ENCODE data around the gene DES.

Gene DES

GRCh38 chr2:219438453-219438852 is 20.3 kb downstream of the DES start:
- no peak for DNase-seq (ENCODE audit: low read depth in 3 of 3)

GRCh38 chr2:219439506-219439905 is 21.3 kb downstream of the DES start:
- DNase-seq (ENCODE audit: low read depth in 3 of 3), result no peak

- no peak for DNase-seq (ENCODE audit: low read depth in 3 of 3)
Measured at GRCh38 chr2:219440388-219441256, 22.4 kb downstream of the DES start.

GRCh38 chr2:219441451-219442255 is 23.5 kb downstream of the DES start:
- peak in 1 of 3 donors; percentile 40 for DNase-seq (ENCODE audit: low read depth in 3 of 3)

- no peak for DNase-seq (ENCODE audit: low read depth in 3 of 3)
Measured at GRCh38 chr2:219442256-219443015, 24.3 kb downstream of the DES start.

GRCh38 chr2:219443016-219443696 is 25.0 kb downstream of the DES start:
- DNase-seq (ENCODE audit: low read depth in 3 of 3), result no peak

- no peak for DNase-seq (ENCODE audit: low read depth in 3 of 3)
Measured at GRCh38 chr2:219443697-219444023, 25.5 kb downstream of the DES start.

GRCh38 chr2:219444566-219445091 is 26.5 kb downstream of the DES start:
- no peak for DNase-seq (ENCODE audit: low read depth in 3 of 3)

- DNase-seq (ENCODE audit: low read depth in 3 of 3), result no peak
Measured at GRCh38 chr2:219445220-219445640, 27.1 kb downstream of the DES start.

- DNase-seq (ENCODE audit: low read depth in 3 of 3), result no peak
Measured at GRCh38 chr2:219446101-219446504, 27.9 kb downstream of the DES start.

GRCh38 chr2:219446689-219447088 is 28.5 kb downstream of the DES start:
- no peak for DNase-seq (ENCODE audit: low read depth in 3 of 3)

- no peak for DNase-seq (ENCODE audit: low read depth in 3 of 3)
Measured at GRCh38 chr2:219447242-219448098, 29.3 kb downstream of the DES start.

GRCh38 chr2:219448099-219448775 is 30.1 kb downstream of the DES start:
- no peak for DNase-seq (ENCODE audit: low read depth in 3 of 3)

- no peak for DNase-seq (ENCODE audit: low read depth in 3 of 3)
Measured at GRCh38 chr2:219448776-219449341, 30.7 kb downstream of the DES start.

- DNase-seq (ENCODE audit: low read depth in 3 of 3), result no peak
Measured at GRCh38 chr2:219449609-219450008, 31.4 kb downstream of the DES start.

- DNase-seq (ENCODE audit: low read depth in 3 of 3), result no peak
Measured at GRCh38 chr2:219451661-219452360, 33.6 kb downstream of the DES start.

GRCh38 chr2:219452361-219453317 is 34.5 kb downstream of the DES start:
- DNase-seq (ENCODE audit: low read depth in 3 of 3), result no peak
